ENCODE results near the gene CHRDL2. TPM values are rescaled to one million over a fixed set of nuclear protein-coding genes. Genes with fewer than 3 reads are reported as not detected.

Gene CHRDL2
- polyA plus RNA-seq, 1 of the 3 experiments (the other 2 are of a cell fraction) = not detected

DNA sequence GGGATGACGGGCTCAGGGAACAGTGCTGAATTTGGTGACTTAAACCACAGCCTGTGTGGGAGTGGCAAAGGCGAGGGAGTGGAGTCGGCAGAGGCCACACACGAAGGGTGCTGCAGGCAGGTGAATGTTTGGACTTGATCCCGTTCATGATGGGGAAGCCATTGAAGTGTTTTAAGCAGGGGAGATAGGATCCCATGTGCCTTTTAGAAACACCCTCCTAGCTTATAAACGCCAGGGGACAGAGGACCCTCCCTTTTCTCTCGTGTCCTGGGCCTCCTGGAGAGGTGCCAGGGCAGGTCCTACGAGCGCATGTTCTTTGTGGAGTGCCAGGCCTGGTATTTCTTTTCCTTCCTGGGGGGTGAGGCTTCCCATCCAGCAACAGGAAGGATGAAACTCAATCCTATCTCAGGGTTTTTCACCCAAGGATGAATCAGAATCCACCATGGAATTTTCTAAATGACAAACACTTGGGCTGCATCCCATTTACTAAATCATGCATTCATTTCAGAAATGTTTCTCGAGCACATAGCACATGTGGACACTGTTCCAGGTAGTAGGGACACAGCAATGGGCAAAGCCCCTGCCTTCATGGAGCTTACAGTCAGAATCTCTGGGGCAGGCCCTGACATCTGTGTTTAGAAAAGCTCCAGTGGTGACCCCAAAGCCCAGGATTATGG lies 59.6 kb downstream of the CHRDL2 start (continued):
- TF ChIP-seq, protein P1, sequence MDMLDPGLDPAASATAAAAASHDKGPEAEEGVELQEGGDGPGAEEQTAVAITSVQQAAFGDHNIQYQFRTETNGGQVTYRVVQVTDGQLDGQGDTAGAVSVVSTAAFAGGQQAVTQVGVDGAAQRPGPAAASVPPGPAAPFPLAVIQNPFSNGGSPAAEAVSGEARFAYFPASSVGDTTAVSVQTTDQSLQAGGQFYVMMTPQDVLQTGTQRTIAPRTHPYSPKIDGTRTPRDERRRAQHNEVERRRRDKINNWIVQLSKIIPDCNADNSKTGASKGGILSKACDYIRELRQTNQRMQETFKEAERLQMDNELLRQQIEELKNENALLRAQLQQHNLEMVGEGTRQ (IDR thresholded peaks at IDR 0.05; ENCODE audit: borderline replicate concordance, low read depth, low read length) = no peak
- TF ChIP-seq, protein P2, sequence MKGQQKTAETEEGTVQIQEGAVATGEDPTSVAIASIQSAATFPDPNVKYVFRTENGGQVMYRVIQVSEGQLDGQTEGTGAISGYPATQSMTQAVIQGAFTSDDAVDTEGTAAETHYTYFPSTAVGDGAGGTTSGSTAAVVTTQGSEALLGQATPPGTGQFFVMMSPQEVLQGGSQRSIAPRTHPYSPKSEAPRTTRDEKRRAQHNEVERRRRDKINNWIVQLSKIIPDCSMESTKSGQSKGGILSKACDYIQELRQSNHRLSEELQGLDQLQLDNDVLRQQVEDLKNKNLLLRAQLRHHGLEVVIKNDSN (IDR thresholded peaks at IDR 0.05; ENCODE audit: borderline replicate concordance, low read depth) = no peak

DNA sequence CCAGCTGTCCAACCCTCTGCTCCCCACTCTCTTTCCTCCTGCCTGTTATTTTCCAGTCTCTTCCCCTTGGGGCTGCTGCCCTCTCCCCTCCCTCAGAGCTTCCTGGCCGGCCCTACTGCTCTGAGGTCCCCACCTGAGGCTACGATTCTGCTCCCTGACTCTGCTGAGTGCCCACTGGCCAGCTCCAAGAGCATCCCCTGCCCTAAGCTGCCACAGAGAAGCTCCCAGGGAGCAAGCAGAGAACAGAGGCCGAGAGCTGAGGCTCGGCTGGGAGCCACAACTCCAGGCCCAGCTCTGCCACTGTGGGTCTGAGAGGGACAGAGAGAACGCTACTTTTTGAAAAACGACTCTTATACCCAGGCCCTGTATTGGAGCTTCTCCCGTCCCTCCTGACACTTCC lies 61.1 kb downstream of the CHRDL2 start:
- Histone ChIP-seq H3K9me3 (no peaks in the 10 kb centered on the region), H3K4me2 (no peak overlapping the region), H3K79me2 (ENCODE audit: insufficient read depth) (no peaks in the 10 kb centered on the region), H3F3A (replicated peaks; ENCODE audit: insufficient read depth) (peaks cover 18% of the 10 kb centered on the region), H3K4me3 (ENCODE audit: low read depth in 2 of 2, low read length in 1 of 2) (no peak overlapping the region), H3K9ac (no peak overlapping the region), H3K27ac (ENCODE audit: low read depth in 2 of 2, low read length in 1 of 2) (no peak overlapping the region), H3K4me1 (ENCODE audit: control insufficient read depth in 1 of 2, insufficient read depth in 2 of 2, low read depth in 1 of 2, low read length in 1 of 2) (peaks cover 15 to 16% of the 10 kb centered on the region in 2 experiments), H3K36me3 (replicated peaks in 1 of 2; ENCODE audit: control insufficient read depth in 1 of 2, insufficient read depth in 2 of 2, low read length in 1 of 2) (no peaks in the 10 kb centered on the region), H3K27me3 (ENCODE audit: insufficient read depth) (no peaks in the 10 kb centered on the region), H3K9me2 (no peaks in the 10 kb centered on the region), H2AFZ (ENCODE audit: low read depth) (no peak overlapping the region), H4K20me1 (ENCODE audit: insufficient read depth) (no peaks in the 10 kb centered on the region)
- ChIA-PET POLR2A (no interaction called here), CTCF (interaction anchor here (0.6 to 2.4 kb wide), 3 partner anchors 16 to 35 kb away, joined by 3 to 10 read pairs (median 3); no protein-coding TSS in a partner anchor)
- TF ChIP-seq ELF1 (IDR thresholded peaks at IDR 0.05) = no peak
- TF ChIP-seq, protein P1 (IDR thresholded peaks at IDR 0.05; ENCODE audit: borderline replicate concordance, low read depth, low read length) = no peak
- TF ChIP-seq, protein P3, sequence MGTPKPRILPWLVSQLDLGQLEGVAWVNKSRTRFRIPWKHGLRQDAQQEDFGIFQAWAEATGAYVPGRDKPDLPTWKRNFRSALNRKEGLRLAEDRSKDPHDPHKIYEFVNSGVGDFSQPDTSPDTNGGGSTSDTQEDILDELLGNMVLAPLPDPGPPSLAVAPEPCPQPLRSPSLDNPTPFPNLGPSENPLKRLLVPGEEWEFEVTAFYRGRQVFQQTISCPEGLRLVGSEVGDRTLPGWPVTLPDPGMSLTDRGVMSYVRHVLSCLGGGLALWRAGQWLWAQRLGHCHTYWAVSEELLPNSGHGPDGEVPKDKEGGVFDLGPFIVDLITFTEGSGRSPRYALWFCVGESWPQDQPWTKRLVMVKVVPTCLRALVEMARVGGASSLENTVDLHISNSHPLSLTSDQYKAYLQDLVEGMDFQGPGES (IDR thresholded peaks at IDR 0.05; ENCODE audit: low read depth, low read length) = no peak
- TF ChIP-seq GATA2 (CRISPR knock-in tag; IDR thresholded peaks at IDR 0.05) = no peak
- TF ChIP-seq RAD21 (IDR thresholded peaks at IDR 0.05; ENCODE audit: low read length) = no peak
- TF ChIP-seq, protein P4, sequence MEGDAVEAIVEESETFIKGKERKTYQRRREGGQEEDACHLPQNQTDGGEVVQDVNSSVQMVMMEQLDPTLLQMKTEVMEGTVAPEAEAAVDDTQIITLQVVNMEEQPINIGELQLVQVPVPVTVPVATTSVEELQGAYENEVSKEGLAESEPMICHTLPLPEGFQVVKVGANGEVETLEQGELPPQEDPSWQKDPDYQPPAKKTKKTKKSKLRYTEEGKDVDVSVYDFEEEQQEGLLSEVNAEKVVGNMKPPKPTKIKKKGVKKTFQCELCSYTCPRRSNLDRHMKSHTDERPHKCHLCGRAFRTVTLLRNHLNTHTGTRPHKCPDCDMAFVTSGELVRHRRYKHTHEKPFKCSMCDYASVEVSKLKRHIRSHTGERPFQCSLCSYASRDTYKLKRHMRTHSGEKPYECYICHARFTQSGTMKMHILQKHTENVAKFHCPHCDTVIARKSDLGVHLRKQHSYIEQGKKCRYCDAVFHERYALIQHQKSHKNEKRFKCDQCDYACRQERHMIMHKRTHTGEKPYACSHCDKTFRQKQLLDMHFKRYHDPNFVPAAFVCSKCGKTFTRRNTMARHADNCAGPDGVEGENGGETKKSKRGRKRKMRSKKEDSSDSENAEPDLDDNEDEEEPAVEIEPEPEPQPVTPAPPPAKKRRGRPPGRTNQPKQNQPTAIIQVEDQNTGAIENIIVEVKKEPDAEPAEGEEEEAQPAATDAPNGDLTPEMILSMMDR (IDR thresholded peaks at IDR 0.05) = no peak
- TF ChIP-seq CHD2 (IDR thresholded peaks at IDR 0.05; ENCODE audit: low read length, partially characterized antibody) = no peak
- no peak for TF ChIP-seq POLR2AphosphoS5 (IDR thresholded peaks at IDR 0.05; ENCODE audit: low read depth, low read length)
- TF ChIP-seq, protein P2 (IDR thresholded peaks at IDR 0.05; ENCODE audit: borderline replicate concordance, low read depth) = no peak
- TF ChIP-seq TEAD4 (IDR thresholded peaks at IDR 0.05; ENCODE audit: borderline replicate concordance, insufficient read depth) = no peak
- TF ChIP-seq MXI1 (IDR thresholded peaks at IDR 0.05; ENCODE audit: low read depth, low read length) = no peak
- TF ChIP-seq, protein P5, sequence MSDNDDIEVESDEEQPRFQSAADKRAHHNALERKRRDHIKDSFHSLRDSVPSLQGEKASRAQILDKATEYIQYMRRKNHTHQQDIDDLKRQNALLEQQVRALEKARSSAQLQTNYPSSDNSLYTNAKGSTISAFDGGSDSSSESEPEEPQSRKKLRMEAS (IDR thresholded peaks at IDR 0.05; ENCODE audit: low read depth) = no peak
- TF ChIP-seq MEF2A (IDR thresholded peaks at IDR 0.05; ENCODE audit: borderline replicate concordance, low read depth) = no peak
- no peak for TF ChIP-seq FOXM1 (IDR thresholded peaks at IDR 0.05; ENCODE audit: low read depth)
- TF ChIP-seq SIN3A (IDR thresholded peaks at IDR 0.05; ENCODE audit: borderline replicate concordance, low read depth, low read length) = no peak
- DNase-seq = no peak
- WGBS (ENCODE audit: low lambda C conversion rate) = 93% methylated on average over 7 of the region's 7 CpGs
